ENCODE data around the gene PALMD.
A peak's percentile ranks its signal among the peaks of the same experiment; 100 is the strongest.

The PALMD gene

GRCh38 chr1:99696616-99697015, 50.7 kb downstream of the PALMD start:
- no peak for DNase-seq (ENCODE audit: low read depth, low spot score)

- no peak for DNase-seq (ENCODE audit: low read depth, low spot score)
These were observed 51.7 kb downstream of the PALMD start for GRCh38 chr1:99697580-99697979.

GRCh38 chr1:99700020-99700419, 54.1 kb downstream of the PALMD start:
- DNase-seq (ENCODE audit: low read depth, low spot score) = no peak

- no peak for DNase-seq (ENCODE audit: low read depth, low spot score)
These were observed 56.3 kb downstream of the PALMD start for GRCh38 chr1:99702221-99702620.

GRCh38 chr1:99704356-99704816, 58.5 kb downstream of the PALMD start:
- no peak for DNase-seq (ENCODE audit: low read depth, low spot score)

GRCh38 chr1:99705385-99705784, 59.5 kb downstream of the PALMD start:
- DNase-seq (ENCODE audit: low read depth, low spot score) = no peak

GRCh38 chr1:99707535-99708142, 61.7 kb downstream of the PALMD start:
- peak; percentile 33 for DNase-seq (ENCODE audit: low read depth, low spot score)

GRCh38 chr1:99710994-99711393, 65.1 kb downstream of the PALMD start:
- DNase-seq (ENCODE audit: low read depth, low spot score) = no peak

- no peak for DNase-seq (ENCODE audit: low read depth, low spot score)
These were observed 67.1 kb downstream of the PALMD start for GRCh38 chr1:99713006-99713405.

- no peak for DNase-seq (ENCODE audit: low read depth, low spot score)
These were observed 71.1 kb downstream of the PALMD start for GRCh38 chr1:99717005-99717404.

GRCh38 chr1:99723251-99723650, 77.3 kb downstream of the PALMD start:
- no peak for DNase-seq (ENCODE audit: low read depth, low spot score)

GRCh38 chr1:99725996-99726395, 80.1 kb downstream of the PALMD start:
- DNase-seq (ENCODE audit: low read depth, low spot score) = no peak

GRCh38 chr1:99726407-99726806, 80.5 kb downstream of the PALMD start:
- DNase-seq (ENCODE audit: low read depth, low spot score) = no peak

- DNase-seq (ENCODE audit: low read depth, low spot score) = no peak
These were observed 80.9 kb downstream of the PALMD start for GRCh38 chr1:99726818-99727217.

- DNase-seq (ENCODE audit: low read depth, low spot score) = peak; percentile 80
These were observed 81.8 kb downstream of the PALMD start for GRCh38 chr1:99727575-99728185.

GRCh38 chr1:99728494-99729235, 82.8 kb downstream of the PALMD start:
- DNase-seq (ENCODE audit: low read depth, low spot score) = peak; percentile 27

- no peak for DNase-seq (ENCODE audit: low read depth, low spot score)
These were observed 85.5 kb downstream of the PALMD start for GRCh38 chr1:99731384-99731783.

- no peak for DNase-seq (ENCODE audit: low read depth, low spot score)
These were observed 89.9 kb downstream of the PALMD start for GRCh38 chr1:99735852-99736251.

- DNase-seq (ENCODE audit: low read depth, low spot score) = peak; percentile 30
These were observed 91.1 kb downstream of the PALMD start for GRCh38 chr1:99737016-99737415.

- DNase-seq (ENCODE audit: low read depth, low spot score) = no peak
These were observed 93.0 kb downstream of the PALMD start for GRCh38 chr1:99738858-99739465.

- DNase-seq (ENCODE audit: low read depth, low spot score) = no peak
These were observed 94.2 kb downstream of the PALMD start for GRCh38 chr1:99740141-99740540.
